GM10847 (cell line): ENCODE measurements around the gene THAP7.

Experiments
- POLR2A ChIP-seq: IDR thresholded peaks from 2 replicates; pipeline ENCODE4 v1.6.1; 2011; ENCODE audit not compliant: insufficient read length; ENCODE audit errors: extremely low read depth

The THAP7 gene

DNA sequence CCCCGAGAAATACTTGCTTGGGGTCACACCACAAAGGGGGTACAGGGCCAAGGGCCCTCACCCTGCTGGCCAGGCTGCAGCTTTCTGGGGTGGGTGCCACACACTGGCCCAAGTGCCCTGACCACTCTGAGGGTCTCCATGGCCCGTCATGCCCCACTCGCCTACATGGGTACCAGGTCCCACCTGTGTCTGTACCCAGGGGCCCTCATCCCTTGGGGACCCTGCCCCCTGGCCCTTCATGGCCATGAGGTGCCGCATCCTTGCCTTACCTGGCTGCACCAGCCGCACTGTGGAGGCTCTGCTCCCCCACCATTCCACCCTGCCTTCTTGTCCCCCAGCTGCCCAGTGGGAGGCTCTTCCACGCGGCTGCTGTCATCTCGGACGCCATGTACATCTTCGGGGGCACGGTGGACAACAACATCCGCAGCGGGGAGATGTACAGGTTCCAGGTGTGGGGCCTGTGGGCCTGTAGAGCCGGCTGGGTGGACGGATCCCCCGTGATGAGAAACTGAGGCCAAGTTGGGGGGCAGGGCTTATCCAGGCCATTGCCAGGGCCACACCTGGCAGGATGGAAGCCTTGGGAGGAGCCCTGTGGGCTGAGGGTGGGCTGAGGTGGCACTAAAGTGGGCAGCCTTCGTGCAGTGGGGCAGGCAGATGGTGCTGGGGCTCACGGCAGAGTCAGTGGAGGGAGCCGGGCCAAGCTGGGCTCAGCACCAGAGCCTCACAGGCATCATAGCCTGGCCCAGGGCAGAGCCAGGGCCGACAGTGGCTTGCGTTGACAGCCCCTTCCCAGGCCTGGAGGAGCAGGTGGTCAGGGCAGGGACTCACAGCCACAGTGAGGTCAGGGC, 9.2 kb downstream of the THAP7 start:
- TF ChIP-seq POLR2A: no peak

DNA sequence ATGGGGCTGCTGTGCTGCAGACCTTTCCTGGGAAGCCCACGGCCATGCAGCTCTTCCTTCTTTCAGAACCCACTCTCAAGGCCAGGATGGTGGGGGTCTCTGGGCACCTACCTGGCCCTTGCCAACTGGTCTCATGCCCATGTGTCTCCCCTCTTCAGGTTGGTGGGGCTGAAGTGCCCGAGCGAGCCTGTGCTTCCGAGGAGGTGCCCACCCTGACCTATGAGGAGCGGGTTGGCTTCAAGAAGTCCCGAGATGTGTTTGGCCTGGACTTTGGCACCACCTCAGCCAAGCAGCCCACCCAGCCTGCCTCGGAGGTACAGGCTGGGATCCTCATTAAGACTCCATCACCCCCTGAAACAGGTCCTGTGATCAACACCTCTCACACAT, 9.9 kb downstream of the THAP7 start:
- no peak for TF ChIP-seq POLR2A

DNA sequence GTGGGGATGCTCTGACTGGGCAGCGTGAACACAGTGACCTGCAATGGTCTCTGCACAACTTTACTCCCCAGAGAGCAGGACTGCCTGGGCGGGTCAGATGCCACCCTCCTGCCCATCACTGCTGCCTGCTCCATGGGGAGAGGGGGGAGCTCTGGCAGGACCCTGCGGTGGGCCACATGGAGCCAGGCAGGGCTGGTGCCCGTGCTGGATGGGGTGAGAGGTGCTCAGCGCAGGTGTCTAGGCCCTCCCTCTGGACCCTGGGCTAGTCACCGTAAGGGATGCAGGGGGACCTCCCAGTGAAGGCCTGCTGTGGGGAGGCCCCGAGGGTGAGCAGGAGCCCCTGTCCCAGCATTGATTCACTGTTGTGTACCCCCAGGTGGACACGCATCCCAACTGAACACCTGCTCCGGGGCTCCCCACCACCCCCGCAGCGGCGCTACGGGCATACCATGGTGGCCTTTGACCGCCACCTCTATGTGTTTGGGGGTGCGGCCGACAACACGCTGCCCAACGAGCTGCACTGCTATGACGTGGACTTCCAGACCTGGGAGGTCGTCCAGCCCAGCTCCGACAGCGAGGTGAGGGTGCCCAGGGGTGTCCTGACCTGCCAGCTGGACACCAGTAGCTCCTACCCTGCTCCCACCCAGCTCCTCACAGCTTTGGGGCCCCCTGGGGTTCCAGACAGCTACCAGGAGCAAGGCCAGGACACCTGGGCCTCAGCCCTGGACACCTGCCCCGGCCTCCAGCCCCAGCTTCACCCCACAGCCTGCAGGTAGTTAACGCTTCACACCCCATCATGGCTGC, 10.5 kb downstream of the THAP7 start:
- TF ChIP-seq POLR2A: no peak

DNA sequence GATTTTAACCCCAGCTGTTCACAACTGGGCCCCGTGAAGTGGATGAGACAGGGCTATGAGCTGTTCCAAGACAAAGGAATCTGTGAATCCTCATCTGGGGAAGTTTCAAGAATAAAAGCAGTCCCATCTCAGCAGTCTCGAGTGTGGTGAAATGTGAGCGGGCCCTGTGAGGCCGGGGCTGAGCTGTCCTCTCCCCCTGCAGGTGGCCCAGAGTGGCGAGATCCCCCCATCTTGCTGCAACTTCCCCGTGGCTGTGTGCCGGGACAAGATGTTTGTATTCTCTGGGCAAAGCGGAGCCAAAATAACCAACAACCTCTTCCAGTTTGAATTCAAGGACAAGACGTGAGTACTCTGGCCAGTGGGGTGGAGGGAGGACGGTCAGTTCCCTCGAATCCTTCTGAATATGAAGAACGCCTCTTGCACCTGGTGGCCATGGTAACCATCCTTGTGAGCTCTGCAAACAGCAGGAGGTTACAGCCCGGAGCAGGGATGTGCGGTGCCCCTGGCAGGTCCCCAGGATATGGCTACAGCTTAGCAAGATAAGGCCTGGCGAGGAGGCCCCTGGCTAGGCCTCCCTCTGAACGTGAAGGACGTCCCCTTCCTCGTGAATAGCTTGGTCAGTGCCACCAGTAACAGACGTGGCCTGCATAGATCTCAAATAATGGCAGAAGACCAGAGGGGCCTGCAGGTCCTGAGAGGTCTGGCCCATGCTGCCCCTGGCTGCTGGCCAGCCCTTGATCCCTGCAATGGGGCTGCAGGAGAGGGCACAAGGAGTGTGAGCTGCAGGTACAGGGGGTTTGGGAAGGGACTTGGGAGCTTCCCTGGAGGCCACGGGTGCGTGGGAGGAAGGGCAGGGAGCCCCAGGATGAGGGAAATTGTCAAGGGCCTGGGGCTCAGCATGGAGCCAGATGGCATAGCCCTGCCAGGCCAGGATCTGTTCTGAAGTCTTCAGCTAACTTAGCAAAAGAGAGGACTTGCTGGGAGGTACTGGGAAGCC, 11.4 kb downstream of the THAP7 start:
- no peak for TF ChIP-seq POLR2A

DNA sequence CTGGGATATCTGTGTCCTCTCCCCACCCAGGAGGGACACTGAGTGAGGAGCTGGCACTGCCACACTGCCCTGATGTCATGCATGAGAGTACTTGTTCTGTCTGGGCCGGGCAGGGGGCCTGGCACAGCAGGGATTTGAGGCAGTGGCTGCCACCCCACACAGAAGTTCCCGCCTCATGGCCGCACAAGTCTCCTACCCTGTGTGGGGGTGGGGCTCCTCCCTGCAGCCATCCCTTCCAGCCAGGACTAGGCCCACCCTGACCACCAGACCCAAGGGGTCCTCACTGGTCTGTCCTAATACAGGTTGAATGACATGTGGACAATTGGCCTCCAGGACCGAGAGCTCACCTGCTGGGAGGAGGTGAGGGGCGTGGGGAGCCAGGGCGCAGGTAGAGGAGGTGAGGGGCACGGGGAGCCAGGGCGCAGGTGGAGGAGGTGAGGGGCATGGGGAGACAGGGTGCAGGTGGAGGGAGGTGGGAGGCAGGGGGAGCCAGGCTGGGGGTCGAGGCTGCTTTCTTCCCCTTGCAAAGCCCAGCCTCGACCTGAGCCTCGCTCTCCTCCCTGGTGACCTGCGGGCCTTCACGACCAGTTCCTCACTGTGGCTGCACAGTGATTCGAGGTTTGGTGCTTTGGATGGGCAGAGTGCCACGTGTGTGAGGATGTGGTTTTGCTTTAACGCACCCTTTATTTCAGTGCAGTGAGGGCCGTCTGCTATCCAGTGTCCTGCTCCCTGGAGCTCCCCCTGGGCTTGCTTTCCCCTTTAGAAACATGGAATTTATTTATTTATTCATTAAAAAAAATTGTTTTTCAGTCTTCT, 12.4 kb downstream of the THAP7 start:
- no peak for TF ChIP-seq POLR2A

DNA sequence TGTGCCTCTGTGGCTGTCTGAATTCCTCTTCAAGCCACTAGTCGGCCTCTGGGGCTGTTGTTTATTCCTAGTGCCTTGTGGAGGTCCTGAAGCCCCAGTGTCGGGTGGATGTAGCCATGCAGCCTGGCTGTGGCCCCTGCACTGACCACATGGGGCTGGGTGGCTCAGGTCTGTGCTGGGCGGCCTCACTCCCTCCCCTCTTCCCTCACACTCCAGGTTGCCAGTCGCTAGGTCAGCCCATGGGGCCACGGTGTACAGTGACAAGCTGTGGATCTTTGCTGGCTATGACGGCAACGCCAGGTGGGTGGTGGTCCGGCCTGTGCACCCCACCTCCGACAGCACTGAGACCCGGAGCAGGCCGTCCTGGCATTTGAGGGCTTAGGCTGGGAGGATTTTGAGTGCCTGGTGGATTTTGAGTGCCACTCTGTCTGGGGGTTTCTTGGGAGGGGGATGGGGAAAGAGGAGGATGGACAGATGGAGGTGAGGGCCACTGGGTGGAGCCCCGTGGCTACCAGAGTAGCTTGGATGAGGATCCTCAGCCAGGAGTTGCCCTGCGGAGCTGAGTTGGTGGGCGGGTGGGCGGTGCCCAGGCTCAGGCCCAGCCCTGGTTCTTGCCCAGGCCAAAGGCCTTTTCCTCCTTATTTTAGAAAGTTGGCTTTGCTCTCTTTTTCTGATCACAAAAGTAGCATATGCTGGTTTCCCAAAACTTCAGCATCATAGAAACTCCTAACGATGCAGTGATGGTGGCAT, 13.2 kb downstream of the THAP7 start:
- TF ChIP-seq POLR2A: no peak

DNA sequence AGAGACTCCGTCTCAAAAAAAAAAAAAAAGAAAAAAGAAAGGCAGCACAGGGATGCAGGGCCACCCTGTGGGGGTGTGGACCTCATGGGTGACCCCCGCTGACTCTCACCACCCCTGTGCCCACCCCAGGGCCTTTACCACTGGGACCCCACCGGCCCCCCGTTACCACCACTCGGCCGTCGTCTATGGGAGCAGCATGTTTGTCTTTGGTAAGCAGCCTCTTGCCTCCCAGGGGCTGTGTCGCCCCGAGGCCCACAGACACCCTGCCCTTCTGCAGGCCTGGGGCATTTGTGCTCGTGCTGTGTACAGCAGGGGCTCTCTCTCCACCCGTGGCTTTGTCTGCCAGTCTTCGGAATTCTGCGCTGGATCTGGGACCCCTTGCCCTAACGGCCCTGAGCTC, 14.5 kb downstream of the THAP7 start:
- no peak for TF ChIP-seq POLR2A

DNA sequence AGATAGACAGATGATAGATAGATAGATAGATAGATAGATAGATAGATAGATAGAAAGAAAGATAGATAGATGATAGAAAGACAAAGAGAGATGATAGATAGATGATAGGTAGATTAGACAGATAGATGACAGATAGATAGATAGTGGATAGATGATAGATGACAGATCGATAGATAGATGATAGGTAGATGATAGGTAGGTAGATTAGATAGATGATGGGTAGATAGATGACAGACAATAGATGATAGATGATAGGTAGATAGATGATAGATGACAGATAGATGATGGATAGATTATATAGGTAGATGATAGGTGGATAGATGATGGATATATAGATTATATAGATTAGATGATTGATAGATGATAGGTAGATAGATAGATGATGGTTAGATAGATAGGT, 15.6 kb downstream of the THAP7 start:
- no peak for TF ChIP-seq POLR2A

DNA sequence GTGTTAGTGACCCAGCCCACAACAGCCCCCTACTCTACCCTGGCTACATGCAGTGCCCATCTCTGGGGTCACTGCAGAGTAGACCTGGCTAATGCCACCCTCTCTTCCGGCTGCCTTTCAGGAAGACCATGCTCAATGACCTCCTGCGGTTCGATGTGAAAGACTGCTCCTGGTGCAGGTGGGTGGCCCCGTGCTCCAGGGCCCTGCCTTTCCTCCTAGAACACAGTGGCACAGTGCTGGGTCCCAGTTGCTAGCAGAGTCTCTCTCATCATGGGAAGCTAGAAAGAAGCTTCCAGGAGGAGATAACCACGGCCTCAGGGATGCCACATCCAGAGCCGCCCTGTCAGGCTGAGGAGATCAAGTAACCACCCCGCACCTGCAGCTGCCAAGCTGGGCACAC, 16.2 kb downstream of the THAP7 start:
- no peak for TF ChIP-seq POLR2A

DNA sequence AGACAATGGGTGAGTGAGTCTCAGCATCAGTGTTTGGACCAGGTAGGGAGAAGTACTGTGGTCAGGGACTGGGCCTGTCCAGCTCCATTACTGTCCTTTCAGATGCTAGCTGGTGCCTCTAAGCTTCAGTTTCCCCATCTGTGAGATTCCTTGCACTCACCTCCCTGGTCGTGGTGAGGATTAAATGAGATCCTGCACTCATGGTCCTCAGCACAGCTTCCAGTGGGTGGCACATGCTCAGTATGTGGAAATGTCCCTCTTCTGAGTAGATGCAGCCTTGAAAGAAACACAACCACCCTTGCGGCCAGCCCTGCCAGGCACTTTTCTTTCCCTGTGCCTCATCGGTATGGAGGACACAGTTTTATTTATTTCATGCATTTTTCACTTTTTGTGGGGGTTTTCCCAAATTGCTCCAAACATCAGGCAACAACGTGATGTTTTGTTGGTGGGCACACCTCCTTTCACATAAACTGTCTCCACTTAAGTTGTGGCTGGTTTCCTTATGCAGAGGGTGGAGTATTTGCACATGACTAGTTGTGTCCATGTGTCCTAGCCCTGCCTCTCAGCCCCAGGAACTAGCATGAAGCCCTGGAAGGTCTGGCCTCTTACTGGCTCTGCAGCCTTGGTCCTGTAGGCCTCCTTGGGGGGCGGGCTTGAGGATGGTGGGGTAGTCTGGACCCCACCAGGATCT, 18.7 kb downstream of the THAP7 start:
- no peak for TF ChIP-seq POLR2A

DNA sequence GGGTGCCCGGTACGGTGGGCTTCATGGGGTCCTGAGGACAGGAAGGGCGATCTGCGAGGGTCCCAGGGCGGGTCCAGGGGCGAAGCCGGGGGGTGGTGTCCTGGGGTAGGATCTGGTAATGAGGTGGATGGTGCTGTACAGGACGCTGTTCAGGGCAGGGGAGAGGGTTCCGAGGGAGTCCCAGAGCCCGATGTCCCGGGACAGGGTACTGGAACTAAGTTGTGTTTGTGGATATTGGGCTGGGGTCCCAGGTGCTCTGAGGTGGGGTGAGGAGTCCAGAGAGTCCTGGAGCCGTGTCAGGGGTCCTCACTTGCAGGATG, 19.4 kb downstream of the THAP7 start:
- TF ChIP-seq POLR2A: no peak

DNA sequence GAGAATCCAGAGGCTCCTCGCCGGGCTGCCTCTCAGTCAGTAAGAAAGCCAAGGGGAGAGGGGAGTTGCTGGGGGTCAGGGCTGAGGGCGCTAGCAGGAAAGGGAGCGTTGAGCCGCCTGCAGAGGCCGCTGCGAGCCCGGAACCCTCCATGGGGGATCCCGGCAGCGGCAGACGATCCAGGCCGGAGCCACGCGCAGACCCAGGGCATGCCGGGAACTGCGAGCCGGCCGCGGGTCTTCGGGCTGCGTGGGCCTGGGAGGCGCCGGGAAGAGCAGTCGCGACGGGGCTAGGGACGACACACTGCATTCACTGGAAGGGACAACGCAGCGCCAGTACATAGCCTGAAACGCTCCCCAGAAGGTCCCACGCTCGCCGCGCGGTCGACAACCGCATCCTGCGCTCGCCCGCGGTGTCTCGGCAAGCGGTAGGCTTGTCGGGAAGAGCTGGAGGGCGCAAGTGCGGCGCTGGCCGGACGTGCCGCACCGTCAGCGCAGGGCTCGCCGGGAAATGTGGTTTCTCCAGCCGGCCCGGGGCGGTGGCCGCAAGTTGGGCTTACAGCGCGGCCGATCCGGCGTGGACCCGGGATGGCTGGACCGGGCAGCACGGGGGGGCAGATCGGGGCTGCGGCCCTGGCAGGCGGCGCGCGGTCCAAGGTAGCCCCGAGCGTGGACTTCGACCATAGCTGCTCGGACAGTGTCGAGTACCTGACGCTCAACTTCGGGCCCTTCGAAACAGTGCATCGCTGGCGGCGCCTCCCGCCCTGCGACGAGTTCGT, 19.9 kb downstream of the THAP7 start, which contains the start of gene LZTR1:
TSS of gene LZTR1 (plus strand) at position 511 of the 776 bp plus-strand sequence. CDS start at position 586, 75 bp downstream.
- peak; percentile 97 for TF ChIP-seq POLR2A
